HCT116 (cell line): ENCODE results near the gene ZNF425. TPM values are rescaled to one million over a fixed set of nuclear protein-coding genes. Genes with fewer than 3 reads are reported as not detected.
"Not testable (repeated sequence)": the region's sequence is repeated elsewhere in the genome, so short reads cannot be mapped to it uniquely, and the experiment has no call there.

Experiments
- ATAC-seq: fragments of 200-7000 bp; cut with Tn5 transposase; 2 replicates; pipeline ENCODE4 v1.9.1; 2020; ENCODE audit warnings: mild to moderate bottlenecking, moderate library complexity
- BruUV-seq: library from RNA; stranded (reverse); fragments of 400-500 nt; replicated peaks from 2 replicates; lab custom pipeline; 2021; lab: Mats Ljungman, UMichigan
- CTCF ChIA-PET: fragments of 300-600 bp; sonication (Branson Sonifier 250); formaldehyde crosslinking; loops from one replicate; lab custom pipeline; 2021; ENCODE audit warnings: antibody characterized with exemption; lab: Charles Lee
- POLR2A ChIA-PET: fragments of 300-600, 350-600 bp; sonication (Branson Sonifier 250); formaldehyde crosslinking; loops from one replicate; lab custom pipeline; 2021; ENCODE audit warnings: antibody characterized with exemption; lab: Charles Lee
- RAD21 ChIA-PET, 2 experiments: fragments of 300-600 bp; sonication (Branson Sonifier 250); formaldehyde crosslinking; loops; one replicate each; lab custom pipeline; 2023; ENCODE audit warnings: low total read pairs in 2 of 2; ENCODE audit not compliant: uncharacterized antibody in 2 of 2, unreplicated experiment in 2 of 2, low non-redundant PET in 1 of 2; lab: Charles Lee
- DNase-seq: peaks from one replicate; pipeline ENCODE4 v3.0.0-alpha.2; 2010; ENCODE audit warnings: low read depth, low spot score
- H2AFZ ChIP-seq: fragments of 200-600 bp; shearing (Covaris generic), sonication (generic); 2 replicates; pipeline ENCODE4 v1.6.1; 2017; ENCODE audit warnings: low read depth, mixed run types, mixed read lengths, antibody characterized with exemption, low read length; ENCODE audit not compliant: poor library complexity, severe bottlenecking
- H3K27ac ChIP-seq: 2 replicates; pipeline ENCODE4 v1.5.1; 2012; ENCODE audit warnings: low read depth, low read length
- H3K27me3 ChIP-seq: fragments of 200-600 bp; sonication (generic); 2 replicates; pipeline ENCODE4 v1.6.1; 2016; ENCODE audit warnings: mixed run types, low read length, mixed read lengths; ENCODE audit not compliant: insufficient read depth
- H3K36me3 ChIP-seq, 2 experiments: fragments of 200-500 bp in 1 of 2; fragments of 200-600 bp in 1 of 2; sonication (Bioruptor generic) in 1 of 2; sonication (generic) in 1 of 2; 2 replicates each; pipeline versions ENCODE4 v1.5.1 to v1.6.1; 2014 to 2016; ENCODE audit warnings: low read length in 2 of 2, inconsistent platforms in 1 of 2, mixed read lengths in 1 of 2, mixed run types in 1 of 2; ENCODE audit not compliant: insufficient read depth in 2 of 2, control insufficient read depth in 1 of 2
- H3K4me1 ChIP-seq, 2 experiments: fragments of 200-600 bp in 1 of 2; sonication (generic) in 1 of 2; 2 replicates each; pipeline versions ENCODE4 v1.5.1 to v1.6.1; 2012 to 2017; ENCODE audit warnings: low read length in 2 of 2, inconsistent platforms in 1 of 2, mild to moderate bottlenecking in 1 of 2, mixed read lengths in 1 of 2, mixed run types in 1 of 2, moderate library complexity in 1 of 2; ENCODE audit not compliant: insufficient read depth in 2 of 2, control insufficient read depth in 1 of 2
- H3K4me2 ChIP-seq: fragments of 200-600 bp; sonication (generic); 2 replicates; pipeline ENCODE4 v1.6.1; 2017; ENCODE audit warnings: mixed run types, low read length, mixed read lengths
- H3K4me3 ChIP-seq, 2 experiments: fragments of 200-600 bp in 1 of 2; sonication (generic) in 1 of 2; replicated peaks in 1 of 2; 2 replicates each; pipeline ENCODE4 v1.5.1; 2011 to 2016; ENCODE audit warnings: low read length in 2 of 2, control low read depth in 1 of 2, low read depth in 1 of 2, mild to moderate bottlenecking in 1 of 2, mixed read lengths in 1 of 2, mixed run types in 1 of 2
- H3K79me2 ChIP-seq: fragments of 200-600 bp; sonication (generic); 2 replicates; pipeline ENCODE4 v1.6.1; 2017; ENCODE audit warnings: mild to moderate bottlenecking, mixed run types, low read length, moderate library complexity, mixed read lengths; ENCODE audit not compliant: insufficient read depth
- H3K9ac ChIP-seq: fragments of 200-600 bp; sonication (generic); 2 replicates; pipeline ENCODE4 v1.6.1; 2016; ENCODE audit warnings: low read length, mixed read lengths
- H3K9me2 ChIP-seq: fragments of 200-600 bp; sonication (generic), shearing (Covaris generic); 2 replicates; pipeline ENCODE4 v1.6.1; 2017; ENCODE audit warnings: mixed run types, mild to moderate bottlenecking, moderate library complexity; ENCODE audit not compliant: insufficient read depth
- H3K9me3 ChIP-seq, 2 experiments: fragments of 200-500 bp in 1 of 2; fragments of 200-600 bp in 1 of 2; sonication (Bioruptor generic) in 1 of 2; sonication (generic) in 1 of 2; 2 replicates each; pipeline ENCODE4 v1.6.1; 2014 to 2017; ENCODE audit warnings: low read length in 2 of 2, mixed read lengths in 2 of 2, inconsistent platforms in 1 of 2, low read depth in 1 of 2, mild to moderate bottlenecking in 1 of 2, mixed run types in 1 of 2, moderate library complexity in 1 of 2; ENCODE audit not compliant: control insufficient read depth in 1 of 2, insufficient read depth in 1 of 2
- H4K20me1 ChIP-seq: fragments of 200-600 bp; sonication (generic), shearing (Covaris generic); 2 replicates; pipeline ENCODE4 v1.6.1; 2017; ENCODE audit warnings: mixed run types, mild to moderate bottlenecking, moderate library complexity; ENCODE audit not compliant: insufficient read depth
- ATF3 ChIP-seq: IDR thresholded peaks from 2 replicates; pipeline ENCODE4 v1.6.1; 2012
- MAX ChIP-seq: IDR thresholded peaks from 2 replicates; pipeline ENCODE4 v1.6.1; 2012
- YY1 ChIP-seq: IDR thresholded peaks from 2 replicates; pipeline ENCODE4 v1.6.1; 2011; ENCODE audit warnings: low read length, low read depth, moderate library complexity, mild to moderate bottlenecking; ENCODE audit not compliant: insufficient replicate concordance; ENCODE audit errors: extremely low read depth
- ZBTB33 ChIP-seq: IDR thresholded peaks from 2 replicates; pipeline ENCODE4 v1.6.1; 2011; ENCODE audit warnings: mild to moderate bottlenecking, low read length, moderate library complexity; ENCODE audit not compliant: insufficient replicate concordance; ENCODE audit errors: extremely low read depth
- ZFX ChIP-seq: fragments of 450-650 bp; IDR thresholded peaks from 2 replicates; pipeline ENCODE4 v1.6.1; 2017
- ZNF274 ChIP-seq: fragments of 200-500 bp; sonication (Bioruptor generic); IDR thresholded peaks from 2 replicates; pipeline ENCODE4 v1.6.1; 2014; ENCODE audit warnings: mild to moderate bottlenecking, low read depth, low read length, inconsistent platforms
- intact Hi-C: fragments of 100-400 bp; cut with micrococcal nuclease; formaldehyde crosslinking; loops from 2 replicates; pipeline ENCODE4 v1.10.0; 2022
- total RNA-seq: library from RNA; stranded (reverse); gene quantifications from one replicate; pipeline ENCODE4 v1.2.1, GENCODE V29; 2021; ENCODE audit not compliant: unreplicated experiment

ZNF425 gene
- total RNA-seq, 1 experiment from 2014 or later, result 2.1 TPM

GRCh38 chr7:149063476-149063875 is 62.6 kb downstream of the ZNF425 start (continued):
- TF ChIP-seq ATF3 (no peak), ZBTB33 (no peak), ZFX (no peak), ZNF274 (no peak), MAX (no peak), YY1 (no peak)

DNA sequence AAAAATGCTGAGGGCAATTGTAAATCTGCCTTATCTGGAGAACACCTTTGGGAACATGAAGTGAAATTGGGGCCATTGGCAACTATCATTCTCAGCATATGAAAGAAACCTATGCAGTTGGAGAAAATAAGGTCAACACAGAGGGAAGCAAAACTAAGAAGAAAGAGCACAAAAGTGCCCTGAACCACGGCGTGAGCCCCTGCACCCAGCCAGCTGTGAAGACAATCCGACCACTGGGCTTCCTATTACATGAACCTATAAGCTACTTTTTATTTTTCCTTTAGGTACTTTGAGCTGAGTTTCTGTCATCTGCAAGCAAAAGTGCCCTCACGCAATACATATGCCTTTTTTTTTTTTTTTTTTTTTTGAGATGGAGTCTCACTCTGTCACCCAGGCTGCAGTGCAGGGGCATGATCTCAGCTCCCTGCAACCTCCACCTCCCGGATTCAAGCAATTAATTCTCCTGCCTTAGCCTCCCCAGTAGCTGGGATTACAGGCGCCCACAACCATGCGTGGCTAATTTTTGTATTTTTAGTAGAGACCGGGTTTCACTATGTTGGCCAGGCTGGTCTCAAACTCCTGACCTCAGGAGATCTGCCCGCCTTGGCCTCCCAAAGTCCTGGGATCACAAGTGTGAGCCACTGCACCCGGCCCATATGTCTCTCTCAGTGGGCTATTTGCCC is 63.8 kb downstream of the ZNF425 start:
- H3K9me2 ChIP-seq, H3K27ac ChIP-seq, H3K27me3 ChIP-seq, ATAC-seq, H3K36me3 ChIP-seq, H2AFZ ChIP-seq, H3K4me2 ChIP-seq, H3K9ac ChIP-seq, H4K20me1 ChIP-seq, RAD21 ChIA-PET, H3K79me2 ChIP-seq, H3K9me3 ChIP-seq, BruUV-seq, H3K4me3 ChIP-seq, CTCF ChIA-PET, POLR2A ChIA-PET, DNase-seq, intact Hi-C loops: not testable (repeated sequence)
- peaks cover 3 to 21% of the 10 kb centered on the region in 2 experiments; a peak in 3 of 4 replicates for H3K4me1 ChIP-seq
